BLaER1 treated with 17β-estradiol and CSF1 and Interleukin-3, amounts not matched to agents 10 nM and 100 nM (cell line): Measurements from ENCODE around the gene TBL1X.
"Not testable (repeated sequence)": the region's sequence is repeated elsewhere in the genome, so short reads cannot be mapped to it uniquely, and the experiment has no call there.

Experiments used
- H3K27ac ChIP-seq, 11 experiments: shearing (Covaris generic); formaldehyde crosslinking; 2 replicates each; pipeline ENCODE4 v1.8.1; 2022
- H3K27me3 ChIP-seq, 11 experiments: shearing (Covaris generic); formaldehyde crosslinking; 2 replicates each; pipeline ENCODE4 v1.8.1; 2022
- H3K36me3 ChIP-seq, 11 experiments: shearing (Covaris generic); formaldehyde crosslinking; 2 replicates each; pipeline ENCODE4 v1.8.1; 2022
- H3K4me1 ChIP-seq, 10 experiments: shearing (Covaris generic); formaldehyde crosslinking; 2 replicates each; pipeline ENCODE4 v1.8.1; 2022
- H3K4me2 ChIP-seq, 11 experiments: shearing (Covaris generic); formaldehyde crosslinking; 2 replicates each; pipeline ENCODE4 v1.8.1; 2022
- H3K4me3 ChIP-seq, 10 experiments: shearing (Covaris generic); formaldehyde crosslinking; 2 replicates each; pipeline ENCODE4 v1.8.1; 2022
- H3K9ac ChIP-seq, 11 experiments: shearing (Covaris generic); formaldehyde crosslinking; 2 replicates each; pipeline ENCODE4 v1.8.1; 2022
- H3K9me3 ChIP-seq, 11 experiments: shearing (Covaris generic); formaldehyde crosslinking; replicated peaks in 1 of 11; 2 replicates each; pipeline ENCODE4 v1.8.1; 2022
- H4K20me1 ChIP-seq, 11 experiments: shearing (Covaris generic); formaldehyde crosslinking; 2 replicates each; pipeline ENCODE4 v1.8.1; 2022
- Cebpa-rat ChIP-seq, 11 experiments: shearing (Covaris generic); IDR thresholded peaks; 2 replicates each; pipeline ENCODE4 v1.8.1; 2022

The TBL1X gene

GRCh38 chrX:9757366-9757765, 292.5 kb downstream of the TBL1X start:
- Histone ChIP-seq H3K4me1 (0 out of 20 replicates have a peak, but pooled peaks cover 0 to 4% (median 0%) of the 10 kb centered on the region in 10 experiments), H3K9ac (no peak overlapping the region), H3K27ac (no peak overlapping the region), H4K20me1 (no peaks in the 10 kb centered on the region), H3K4me3 (no peak overlapping the region), H3K4me2 (no peak overlapping the region), H3K9me3 (peaks cover 4 to 18% (median 7%) of the 10 kb centered on the region in 11 experiments; a peak in 13 of 22 replicates), H3K36me3 (no peaks in the 10 kb centered on the region), H3K27me3 (peaks cover 0 to 6% (median 0%) of the 10 kb centered on the region in 11 experiments; a peak in 1 of 22 replicates)
- TF ChIP-seq Cebpa-rat (IDR thresholded peaks at IDR 0.05) = no peak

GRCh38 chrX:9758021-9758638, 293.3 kb downstream of the TBL1X start:
- Histone ChIP-seq H3K9ac (no peak overlapping the region), H3K4me1 (0 out of 20 replicates have a peak, but pooled peaks cover 0 to 4% (median 0%) of the 10 kb centered on the region in 10 experiments), H3K27me3 (peaks cover 0 to 14% (median 0%) of the 10 kb centered on the region in 11 experiments; a peak in 2 of 22 replicates), H3K9me3 (peaks cover 4 to 18% (median 7%) of the 10 kb centered on the region in 11 experiments; a peak in 13 of 22 replicates), H3K36me3 (no peaks in the 10 kb centered on the region), H3K4me2 (peak overlapping the region in 2 of 11 experiments; percentile 5 to 6; a peak in 1 of 22 replicates), H3K4me3 (no peak overlapping the region), H3K27ac (no peak overlapping the region), H4K20me1 (no peaks in the 10 kb centered on the region)
- no peak for TF ChIP-seq Cebpa-rat (IDR thresholded peaks at IDR 0.05)

GRCh38 chrX:9759337-9759736, 294.5 kb downstream of the TBL1X start:
- peaks cover 4 to 18% (median 7%) of the 10 kb centered on the region in 11 experiments; a peak in 13 of 22 replicates for H3K9me3 ChIP-seq
- no peak overlapping the region for H3K9ac ChIP-seq
- no peak for TF ChIP-seq Cebpa-rat (IDR thresholded peaks at IDR 0.05)
- no peak overlapping the region for H3K27ac ChIP-seq
- 0 out of 20 replicates have a peak, but pooled peaks cover 0 to 4% (median 0%) of the 10 kb centered on the region in 10 experiments for H3K4me1 ChIP-seq
- no peaks in the 10 kb centered on the region for H4K20me1 ChIP-seq
- peaks cover 0 to 19% (median 0%) of the 10 kb centered on the region in 11 experiments; a peak in 2 of 22 replicates for H3K27me3 ChIP-seq
- H3K4me3 ChIP-seq = no peak overlapping the region
- H3K4me2 ChIP-seq = no peak overlapping the region
- no peaks in the 10 kb centered on the region for H3K36me3 ChIP-seq

GRCh38 chrX:9765072-9765736, 300.3 kb downstream of the TBL1X start:
- Histone ChIP-seq H3K4me3 (no peak overlapping the region), H3K4me2 (0 out of 22 replicates have a peak overlapping the region, but pooled peaks of 1 of the 11 experiments have one; percentile 26), H3K27ac (no peak overlapping the region), H3K9ac (no peak overlapping the region), H3K4me1 (peaks cover 9 to 46% (median 35%) of the 10 kb centered on the region in 10 experiments; a peak in 19 of 20 replicates), H3K27me3 (peaks cover 0 to 57% (median 0%) of the 10 kb centered on the region in 11 experiments; a peak in 9 of 22 replicates), H3K36me3 (no peaks in the 10 kb centered on the region), H4K20me1 (peaks cover 0 to 16% (median 8%) of the 10 kb centered on the region in 11 experiments; a peak in 14 of 22 replicates), H3K9me3 (peaks cover 10 to 15% (median 12%) of the 10 kb centered on the region in 11 experiments; a peak in 20 of 22 replicates)
- TF ChIP-seq Cebpa-rat (IDR thresholded peaks at IDR 0.05) = no peak

GRCh38 chrX:9765737-9766097, 300.9 kb downstream of the TBL1X start, which contains the start of gene GPR143:
TSS of gene GPR143 (minus strand) at chrX:9765847. CDS start at chrX:9765817, 30 bp downstream.
- no peak for TF ChIP-seq Cebpa-rat (IDR thresholded peaks at IDR 0.05)
- Histone ChIP-seq H3K9ac (no peak within 1 kb of the TSS), H3K27ac (peak within 1 kb of the TSS in 1 of 11 experiments; percentile 80; a peak in 1 of 22 replicates), H3K36me3 (no peaks in the 10 kb centered on the region), H4K20me1 (peaks cover 0 to 16% (median 8%) of the 10 kb centered on the region in 11 experiments; a peak in 14 of 22 replicates), H3K4me2 (peak within 1 kb of the TSS in 6 of 11 experiments; percentile 6 to 86 (median 34); a peak in 8 of 22 replicates), H3K4me1 (peaks cover 14 to 51% (median 40%) of the 10 kb centered on the region in 10 experiments), H3K27me3 (peaks cover 0 to 62% (median 0%) of the 10 kb centered on the region in 11 experiments; a peak in 9 of 22 replicates), H3K9me3 (peaks cover 10 to 15% (median 12%) of the 10 kb centered on the region in 11 experiments; a peak in 20 of 22 replicates), H3K4me3 (no peak within 1 kb of the TSS)

- Histone ChIP-seq H3K9me3 (peaks cover 10 to 15% (median 12%) of the 10 kb centered on the region in 11 experiments; a peak in 20 of 22 replicates), H3K9ac (peak overlapping the region in 3 of 11 experiments; percentile 45 to 53 (median 46); a peak in 5 of 22 replicates), H3K4me2 (peak overlapping the region in 10 of 11 experiments; percentile 18 to 86 (median 81); a peak in 20 of 22 replicates), H3K4me3 (no peak overlapping the region; a peak in 1 of 20 replicates), H4K20me1 (peaks cover 0 to 16% (median 8%) of the 10 kb centered on the region in 11 experiments; a peak in 14 of 22 replicates), H3K27ac (peak overlapping the region in 4 of 11 experiments; percentile 59 to 80 (median 68); a peak in 8 of 22 replicates), H3K27me3 (peaks cover 0 to 79% (median 7%) of the 10 kb centered on the region in 11 experiments; a peak in 12 of 22 replicates), H3K36me3 (no peaks in the 10 kb centered on the region), H3K4me1 (peaks cover 17 to 53% (median 42%) of the 10 kb centered on the region in 10 experiments)
- peak in 1 of 11 experiments; percentile 27; a peak in 1 of 22 replicates for TF ChIP-seq Cebpa-rat (IDR thresholded peaks at IDR 0.05)
Observed at GRCh38 chrX:9767375-9767774, 302.5 kb downstream of the TBL1X start.

- H3K36me3 ChIP-seq, H3K4me3 ChIP-seq: not testable (repeated sequence)
- H3K9me3 ChIP-seq = peaks cover 10 to 15% (median 12%) of the 10 kb centered on the region in 11 experiments; a peak in 20 of 22 replicates
- peaks cover 0 to 79% (median 14%) of the 10 kb centered on the region in 11 experiments; a peak in 14 of 22 replicates for H3K27me3 ChIP-seq
- H3K4me1 ChIP-seq = peaks cover 17 to 53% (median 42%) of the 10 kb centered on the region in 10 experiments
- H3K27ac ChIP-seq = peak overlapping the region in 4 of 11 experiments; percentile 59 to 80 (median 68); a peak in 8 of 22 replicates
- H4K20me1 ChIP-seq = peaks cover 0 to 16% (median 8%) of the 10 kb centered on the region in 11 experiments; a peak in 14 of 22 replicates
- H3K9ac ChIP-seq = peak overlapping the region in 2 of 11 experiments; percentile 23 to 53; a peak in 2 of 22 replicates
- peak in 5 of 11 experiments; percentile 22 to 96 (median 79); a peak in 9 of 22 replicates for TF ChIP-seq Cebpa-rat (IDR thresholded peaks at IDR 0.05)
- H3K4me2 ChIP-seq = peak overlapping the region in 9 of 11 experiments; percentile 52 to 86 (median 81); a peak in 19 of 22 replicates
Observed at GRCh38 chrX:9768321-9768839, 303.5 kb downstream of the TBL1X start.

- H3K4me1 ChIP-seq = peaks cover 21 to 64% (median 52%) of the 10 kb centered on the region in 10 experiments
- no peak overlapping the region for H3K9ac ChIP-seq
- H3K36me3 ChIP-seq = no peaks in the 10 kb centered on the region
- peaks cover 4 to 8% (median 6%) of the 10 kb centered on the region in 11 experiments; a peak in 20 of 22 replicates for H3K9me3 ChIP-seq
- H3K4me3 ChIP-seq = no peak overlapping the region
- no peak overlapping the region; a peak in 1 of 22 replicates for H3K27ac ChIP-seq
- TF ChIP-seq Cebpa-rat (IDR thresholded peaks at IDR 0.05) = no peak
- peak overlapping the region; percentile 4 to 85 (median 33); a peak in 16 of 22 replicates for H3K4me2 ChIP-seq
- peaks cover 0 to 27% (median 10%) of the 10 kb centered on the region in 11 experiments; a peak in 14 of 22 replicates for H4K20me1 ChIP-seq
- peaks cover 13 to 90% (median 33%) of the 10 kb centered on the region in 11 experiments for H3K27me3 ChIP-seq
Observed at GRCh38 chrX:9770319-9770718, 305.5 kb downstream of the TBL1X start.
